ENCODE results near the gene SPATA2.

SPATA2 gene

GRCh38 chr20:49870261-49870660, 45.1 kb downstream of the SPATA2 start:
- peaks cover 17% of the 10 kb centered on the region for H3K4me1 ChIP-seq (ENCODE audit: insufficient read depth, low read length, severe bottlenecking)
- no peaks in the 10 kb centered on the region for H3K27me3 ChIP-seq (ENCODE audit: insufficient read depth, low read length)
- H3K9me3 ChIP-seq (ENCODE audit: low read length) = no peaks in the 10 kb centered on the region
- H3K9me2 ChIP-seq (ENCODE audit: low read depth, low read length) = no peaks in the 10 kb centered on the region
- no peaks in the 10 kb centered on the region for H3K79me2 ChIP-seq (ENCODE audit: insufficient read depth, low read length)
- no peak overlapping the region for H3K4me2 ChIP-seq (ENCODE audit: low read length)
- H3K9ac ChIP-seq (ENCODE audit: low read length) = no peak overlapping the region
- H3K4me3 ChIP-seq (ENCODE audit: low read depth, low read length, poor library complexity, severe bottlenecking) = no peak overlapping the region
- no peak overlapping the region for H2AFZ ChIP-seq (ENCODE audit: low read length)
- peaks cover 47% of the 10 kb centered on the region for H3K36me3 ChIP-seq (ENCODE audit: insufficient read depth, low read length)
- H3F3A ChIP-seq (ENCODE audit: insufficient read depth, low read length) = no peaks in the 10 kb centered on the region
- H4K20me1 ChIP-seq (ENCODE audit: insufficient read depth, low read length) = no peaks in the 10 kb centered on the region
- no peak overlapping the region for H3K27ac ChIP-seq (ENCODE audit: low read depth, low read length, poor library complexity, severe bottlenecking)
- no peak for TF ChIP-seq EZH2 (IDR thresholded peaks at IDR 0.05; ENCODE audit: borderline replicate concordance, low read length)
- TF ChIP-seq CTCF (IDR thresholded peaks at IDR 0.05; ENCODE audit: low read length) = no peak

GRCh38 chr20:49868964-49869363, 46.4 kb downstream of the SPATA2 start:
- no peak overlapping the region for H3K4me2 ChIP-seq (ENCODE audit: low read length)
- no peaks in the 10 kb centered on the region for H3F3A ChIP-seq (ENCODE audit: insufficient read depth, low read length)
- H4K20me1 ChIP-seq (ENCODE audit: insufficient read depth, low read length) = no peaks in the 10 kb centered on the region
- no peak overlapping the region for H3K9ac ChIP-seq (ENCODE audit: low read length)
- H3K4me1 ChIP-seq (ENCODE audit: insufficient read depth, low read length, severe bottlenecking) = peaks cover 17% of the 10 kb centered on the region
- no peaks in the 10 kb centered on the region for H3K27me3 ChIP-seq (ENCODE audit: insufficient read depth, low read length)
- no peaks in the 10 kb centered on the region for H3K9me2 ChIP-seq (ENCODE audit: low read depth, low read length)
- H3K36me3 ChIP-seq (ENCODE audit: insufficient read depth, low read length) = peaks cover 49% of the 10 kb centered on the region; the same call in 1 of the 2 replicates
- H3K4me3 ChIP-seq (ENCODE audit: low read depth, low read length, poor library complexity, severe bottlenecking) = no peak overlapping the region
- no peak overlapping the region for H3K27ac ChIP-seq (ENCODE audit: low read depth, low read length, poor library complexity, severe bottlenecking)
- no peaks in the 10 kb centered on the region for H3K79me2 ChIP-seq (ENCODE audit: insufficient read depth, low read length)
- no peak for TF ChIP-seq CTCF (IDR thresholded peaks at IDR 0.05; ENCODE audit: low read length)
- no peak for TF ChIP-seq EZH2 (IDR thresholded peaks at IDR 0.05; ENCODE audit: borderline replicate concordance, low read length)
- H3K9me3 ChIP-seq (ENCODE audit: low read length) = no peaks in the 10 kb centered on the region
- H2AFZ ChIP-seq (ENCODE audit: low read length) = no peak overlapping the region

- Histone ChIP-seq H3K9ac (ENCODE audit: low read length) (no peak overlapping the region), H3K27me3 (ENCODE audit: insufficient read depth, low read length) (no peaks in the 10 kb centered on the region), H3K9me3 (ENCODE audit: low read length) (no peaks in the 10 kb centered on the region), H3K27ac (ENCODE audit: low read depth, low read length, poor library complexity, severe bottlenecking) (no peak overlapping the region), H3F3A (ENCODE audit: insufficient read depth, low read length) (no peaks in the 10 kb centered on the region), H2AFZ (ENCODE audit: low read length) (no peak overlapping the region), H3K36me3 (ENCODE audit: insufficient read depth, low read length) (peaks cover 52% of the 10 kb centered on the region; the same call in 1 of the 2 replicates), H3K4me3 (ENCODE audit: low read depth, low read length, poor library complexity, severe bottlenecking) (no peak overlapping the region), H4K20me1 (ENCODE audit: insufficient read depth, low read length) (no peaks in the 10 kb centered on the region), H3K9me2 (ENCODE audit: low read depth, low read length) (no peaks in the 10 kb centered on the region), H3K79me2 (ENCODE audit: insufficient read depth, low read length) (no peaks in the 10 kb centered on the region), H3K4me2 (ENCODE audit: low read length) (no peak overlapping the region), H3K4me1 (ENCODE audit: insufficient read depth, low read length, severe bottlenecking) (peaks cover 17% of the 10 kb centered on the region)
- no peak for TF ChIP-seq EZH2 (IDR thresholded peaks at IDR 0.05; ENCODE audit: borderline replicate concordance, low read length)
- no peak for TF ChIP-seq CTCF (IDR thresholded peaks at IDR 0.05; ENCODE audit: low read length)
Measured at GRCh38 chr20:49868538-49868937, 46.8 kb downstream of the SPATA2 start.

Data from OCI-LY1 (cell line).